Stimulated activated CD4-positive, alpha-beta T cell treated with anti-CD3 and anti-CD28 coated beads, Interleukin-1b, Interleukin-23, amount 100 ng/mL, for 1 hour (primary cell): ENCODE data around the gene LENG9.
"Not testable (repeated sequence)": the region's sequence is repeated elsewhere in the genome, so short reads cannot be mapped to it uniquely, and the experiment has no call there.

ENCODE experiments used
- DNase-seq, 2 donors: peaks; one replicate each; pipeline ENCODE4 v3.0.0-alpha.2; 2020; ENCODE audit warnings: low read depth in 2 of 2

Gene LENG9

DNA sequence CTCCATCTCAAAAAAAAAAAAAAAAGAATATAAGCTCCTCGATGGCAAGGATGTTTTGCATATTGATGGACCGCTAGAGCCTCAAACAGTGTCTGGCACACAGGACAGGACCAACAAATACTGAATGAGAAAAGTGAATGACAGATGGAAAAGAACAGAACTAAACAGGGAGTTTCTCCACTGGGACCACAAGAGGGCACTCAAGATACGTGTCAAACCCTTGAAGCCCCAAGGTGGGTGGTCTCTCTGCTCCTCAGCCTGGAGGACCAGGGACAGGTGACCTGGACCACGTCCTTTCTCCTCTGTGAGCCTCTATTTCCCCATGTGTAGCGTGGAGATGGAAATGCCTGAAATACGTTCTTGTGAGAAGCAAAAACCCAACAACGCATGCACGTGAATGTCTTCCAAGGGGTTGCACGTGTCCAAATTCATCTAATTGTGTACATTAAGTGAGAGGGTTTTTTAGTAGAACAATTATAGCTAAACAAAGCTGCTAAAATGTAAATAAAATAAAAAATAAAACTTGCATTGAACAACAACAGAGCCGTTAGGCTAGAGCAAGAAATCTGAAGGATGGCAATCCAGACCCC lies 15.2 kb upstream of the LENG9 start:
- no peak for DNase-seq

DNA sequence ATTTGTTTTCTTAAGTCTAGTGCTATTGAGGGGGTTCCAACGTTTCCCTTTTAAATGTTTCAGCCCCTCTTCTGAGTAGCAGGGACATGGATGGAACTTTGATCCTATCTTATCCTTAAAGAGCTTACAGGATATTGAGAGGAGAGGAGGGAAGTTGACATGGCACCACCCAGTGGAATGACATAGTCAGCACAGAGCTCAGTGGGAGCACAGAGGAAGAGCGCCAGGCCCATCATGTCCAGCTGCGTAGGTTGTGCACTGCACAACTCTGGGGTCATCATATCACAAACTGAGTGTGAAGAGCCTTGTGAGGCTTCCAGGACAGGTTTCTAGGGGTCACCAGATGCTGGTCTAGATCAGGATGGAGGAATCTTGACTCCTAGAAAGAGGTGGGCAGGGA lies 14.1 kb upstream of the LENG9 start:
- DNase-seq = no peak

DNA sequence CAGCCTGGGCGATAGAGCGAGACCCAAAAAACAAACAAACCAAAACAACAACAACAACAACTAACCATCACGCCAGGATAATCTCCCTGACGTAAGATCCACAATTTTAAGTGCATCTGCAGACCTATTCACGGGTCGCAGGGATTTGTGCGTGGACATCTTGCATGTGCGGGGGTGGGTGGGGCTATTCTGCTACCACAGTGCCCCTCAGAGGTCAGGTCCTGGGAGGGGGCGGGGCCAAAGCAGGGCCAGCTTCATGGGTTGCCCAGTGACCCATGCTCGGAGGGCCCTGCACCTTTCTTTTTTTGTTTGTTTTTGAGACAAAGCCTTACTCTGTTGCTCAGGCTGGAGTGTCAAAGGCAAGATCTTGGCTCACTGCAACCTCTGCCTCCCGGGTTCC lies 12.1 kb upstream of the LENG9 start:
- no peak for DNase-seq

DNA sequence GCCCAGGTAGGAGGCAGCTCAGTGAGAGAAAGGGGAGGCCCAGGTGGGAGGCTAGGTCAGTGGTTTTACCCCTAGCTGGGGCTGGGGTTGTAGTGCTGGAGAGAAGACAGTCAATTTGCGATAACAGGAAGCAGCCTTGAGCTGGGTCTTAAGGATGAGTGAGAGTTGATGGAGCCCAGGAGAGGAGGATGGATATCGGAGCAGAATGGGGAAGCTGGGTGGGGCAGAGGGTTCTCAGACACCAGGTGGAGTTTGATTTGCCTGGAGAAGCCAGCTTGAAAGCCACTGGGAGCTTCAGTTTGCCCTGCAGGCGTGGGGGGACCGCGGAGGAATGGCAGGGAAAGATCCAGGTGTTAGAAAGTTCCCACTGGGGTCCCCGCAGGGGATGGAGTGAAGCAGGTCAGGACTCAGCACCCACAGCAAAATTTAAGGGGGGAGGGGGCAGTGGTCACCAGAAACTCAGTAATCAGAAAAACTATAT lies 10.4 kb upstream of the LENG9 start:
- no peak for DNase-seq

DNA sequence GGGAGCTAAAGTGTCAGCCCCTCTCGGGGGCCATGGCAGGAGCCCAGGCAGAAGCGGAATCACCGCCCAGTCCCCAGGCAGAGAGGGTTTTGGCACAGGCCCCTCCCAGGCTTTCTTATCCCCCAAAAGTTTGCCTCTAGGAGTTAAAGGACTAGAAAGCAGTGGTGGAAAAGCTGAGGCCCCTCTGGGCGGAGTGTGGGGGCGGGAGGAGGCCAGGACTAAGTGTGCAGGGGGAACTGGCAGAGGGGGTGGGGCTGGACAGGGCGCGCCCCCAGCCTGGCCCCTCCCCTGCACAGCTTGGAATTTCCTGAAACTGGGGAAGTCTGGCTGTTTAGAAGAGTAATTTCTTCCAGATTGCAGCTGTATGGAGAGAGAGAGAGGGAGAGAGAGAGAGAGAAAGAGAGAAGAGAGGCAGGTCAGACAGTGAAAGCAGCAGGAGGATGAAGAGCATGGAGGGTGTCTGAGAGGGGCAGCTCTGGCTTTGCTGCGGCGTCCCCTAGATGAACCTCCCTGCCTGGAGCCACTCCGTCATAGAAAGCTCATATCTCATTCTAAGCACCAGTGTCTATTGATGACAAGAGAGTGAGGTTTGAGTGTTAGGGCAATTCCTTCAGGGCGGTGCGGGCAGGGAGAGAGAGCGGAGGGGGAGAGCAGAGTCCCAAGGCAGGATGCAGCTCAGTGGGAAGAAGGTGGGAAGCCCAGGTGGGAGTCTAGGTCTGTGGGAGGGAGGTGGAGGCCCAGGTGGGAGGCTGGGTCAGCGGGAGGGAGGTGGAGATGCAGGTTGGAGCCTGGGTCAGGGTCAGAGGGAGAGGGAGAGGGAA lies 9.7 kb upstream of the LENG9 start, which contains the start of gene CDC42EP5:
CDC42EP5 (minus strand) TSS at position 226 of the 821 bp plus-strand sequence. CDS start 7,749 bp downstream, outside the sequence.
- no peak for DNase-seq

DNA sequence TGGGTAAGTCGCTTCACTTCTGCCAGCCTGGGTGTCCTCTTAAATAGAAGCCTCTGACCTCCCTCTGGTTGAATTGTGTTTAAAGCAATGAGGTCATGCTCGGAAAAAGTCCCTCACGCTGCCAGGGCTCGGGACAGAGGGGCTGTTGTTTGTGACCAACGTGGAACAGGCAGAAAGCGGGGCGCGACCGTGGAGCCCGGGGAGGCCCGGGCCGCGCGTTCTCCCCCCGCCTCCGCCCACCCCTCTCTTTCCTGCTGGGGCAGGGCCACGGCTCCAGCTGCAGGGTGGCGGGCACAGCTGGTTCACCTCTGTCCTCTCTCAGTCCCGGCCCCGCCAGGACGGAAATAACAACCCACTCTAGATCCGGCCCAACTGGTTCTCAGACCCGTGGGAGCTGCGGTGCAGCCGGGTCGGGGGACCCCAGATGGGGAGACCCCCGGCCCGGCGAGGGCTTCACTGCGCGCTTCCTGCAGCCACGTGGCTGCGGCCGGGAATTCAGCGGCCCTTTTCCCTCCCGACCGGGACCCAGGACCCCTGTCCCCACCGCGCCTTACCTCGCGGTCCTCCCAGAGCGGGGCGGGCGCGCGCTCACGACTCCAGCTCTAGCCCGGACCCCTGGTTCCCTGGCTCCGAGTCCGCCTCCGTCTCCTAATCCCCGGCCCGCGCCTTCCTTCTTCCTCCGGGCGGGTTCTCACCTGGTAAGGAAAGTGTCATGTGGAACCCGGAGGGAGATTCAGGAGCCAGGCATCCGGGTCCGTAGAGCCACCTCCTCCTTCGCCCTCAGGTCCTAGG lies 7.6 kb upstream of the LENG9 start:
- DNase-seq = no peak

DNA sequence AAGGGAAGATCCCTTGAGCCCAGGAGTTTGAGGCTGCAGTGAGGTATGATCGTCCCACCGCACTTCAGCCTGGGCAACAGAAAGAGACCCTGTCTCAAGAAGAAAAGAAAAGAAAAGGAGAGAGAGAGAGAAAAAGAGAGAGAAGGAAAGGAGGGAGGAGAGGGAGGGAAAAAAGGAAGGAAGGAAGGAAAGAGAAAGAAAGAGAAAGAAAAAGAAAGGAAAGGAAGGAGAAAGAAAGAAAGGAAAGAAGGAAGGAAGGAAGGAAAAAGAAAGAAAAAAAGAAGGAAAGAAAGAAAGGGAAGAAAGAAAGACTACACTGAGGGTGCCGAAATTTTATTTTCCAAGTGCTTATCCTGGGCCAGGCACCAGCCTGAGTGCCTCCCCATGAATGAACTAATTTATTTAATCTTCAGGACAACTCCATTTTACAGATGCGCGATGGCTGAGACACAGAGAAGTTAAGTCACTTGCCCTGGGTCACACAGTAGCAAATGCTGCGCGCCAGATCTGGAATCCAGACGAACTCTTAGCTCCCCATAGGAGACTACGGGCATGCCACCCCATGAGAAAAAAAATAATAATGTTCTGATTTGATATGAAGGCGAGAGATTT lies 6.8 kb upstream of the LENG9 start:
- DNase-seq = no peak

DNA sequence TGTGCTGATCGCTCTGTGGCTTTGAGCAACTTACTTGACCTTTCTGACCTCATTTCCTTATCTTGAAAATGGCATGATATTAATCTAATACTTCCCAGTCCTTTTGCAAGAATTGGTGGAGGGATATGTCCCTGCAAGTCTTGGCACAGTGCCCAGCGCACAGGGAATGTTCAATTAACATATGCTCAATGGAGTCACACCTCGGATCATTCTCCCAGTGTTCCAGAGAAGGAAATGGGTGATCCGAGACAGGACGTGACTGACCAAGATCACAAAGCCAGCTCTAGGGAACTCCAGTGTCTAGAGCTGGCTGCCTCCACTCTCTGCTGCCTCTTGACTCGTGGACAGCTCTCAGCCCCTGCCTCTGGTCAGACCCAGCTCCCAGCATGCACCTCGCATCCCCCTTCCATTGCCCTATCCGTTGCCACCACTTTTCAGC lies 5.9 kb upstream of the LENG9 start:
- no peak for DNase-seq

DNA sequence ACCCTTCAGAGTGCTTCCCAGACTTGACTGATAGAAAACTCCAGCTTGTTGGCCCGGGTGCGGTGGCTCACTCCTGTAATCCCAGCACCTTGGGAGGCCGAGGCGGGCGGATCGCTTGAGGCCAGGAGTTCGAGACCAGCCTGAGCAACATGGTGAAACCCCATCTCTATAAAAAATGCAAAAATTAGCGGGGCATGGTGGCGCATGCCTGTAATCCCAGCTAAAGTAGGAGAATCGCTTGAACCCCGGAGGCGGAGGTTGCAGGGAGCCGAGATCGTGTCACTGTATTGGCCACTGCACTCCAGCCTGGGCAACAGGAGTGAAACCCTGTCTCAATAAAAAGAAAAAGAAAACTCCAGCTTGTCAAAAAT lies 2.5 kb upstream of the LENG9 start:
- not testable (repeated sequence) for DNase-seq

DNA sequence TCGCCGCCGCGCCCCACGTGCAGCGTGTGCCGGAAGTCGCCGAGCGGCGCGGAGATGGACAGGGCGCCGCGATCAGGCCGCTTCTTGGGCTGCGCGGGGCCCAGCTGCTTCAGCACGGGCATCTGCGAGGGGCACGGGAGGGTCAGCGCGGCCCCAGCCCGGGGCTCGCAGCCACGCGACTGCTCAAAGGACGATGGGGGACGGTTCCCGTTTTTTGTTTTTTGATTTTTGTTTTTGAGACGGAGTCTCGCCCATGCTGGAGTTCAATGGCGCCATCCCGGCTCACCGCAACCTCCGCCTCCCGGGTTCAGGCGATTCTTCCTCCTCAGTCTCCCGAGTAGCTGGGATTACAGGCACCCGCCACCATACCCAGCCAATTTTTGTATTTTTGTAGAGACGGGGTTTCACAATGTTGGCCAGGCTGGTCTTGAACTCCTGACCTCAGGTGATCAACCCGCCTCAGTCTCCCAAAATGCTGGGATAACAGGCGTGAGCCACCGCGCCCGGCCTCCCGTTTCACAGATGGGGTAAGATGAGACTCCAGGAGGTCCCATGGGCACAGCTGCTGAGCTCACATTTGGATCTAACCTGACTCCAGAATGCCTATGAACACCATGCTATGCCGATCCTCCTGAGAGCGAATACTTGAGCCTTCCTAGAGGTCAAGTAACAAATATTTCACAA lies 2.0 kb upstream of the LENG9 start:
- DNase-seq = no peak

DNA sequence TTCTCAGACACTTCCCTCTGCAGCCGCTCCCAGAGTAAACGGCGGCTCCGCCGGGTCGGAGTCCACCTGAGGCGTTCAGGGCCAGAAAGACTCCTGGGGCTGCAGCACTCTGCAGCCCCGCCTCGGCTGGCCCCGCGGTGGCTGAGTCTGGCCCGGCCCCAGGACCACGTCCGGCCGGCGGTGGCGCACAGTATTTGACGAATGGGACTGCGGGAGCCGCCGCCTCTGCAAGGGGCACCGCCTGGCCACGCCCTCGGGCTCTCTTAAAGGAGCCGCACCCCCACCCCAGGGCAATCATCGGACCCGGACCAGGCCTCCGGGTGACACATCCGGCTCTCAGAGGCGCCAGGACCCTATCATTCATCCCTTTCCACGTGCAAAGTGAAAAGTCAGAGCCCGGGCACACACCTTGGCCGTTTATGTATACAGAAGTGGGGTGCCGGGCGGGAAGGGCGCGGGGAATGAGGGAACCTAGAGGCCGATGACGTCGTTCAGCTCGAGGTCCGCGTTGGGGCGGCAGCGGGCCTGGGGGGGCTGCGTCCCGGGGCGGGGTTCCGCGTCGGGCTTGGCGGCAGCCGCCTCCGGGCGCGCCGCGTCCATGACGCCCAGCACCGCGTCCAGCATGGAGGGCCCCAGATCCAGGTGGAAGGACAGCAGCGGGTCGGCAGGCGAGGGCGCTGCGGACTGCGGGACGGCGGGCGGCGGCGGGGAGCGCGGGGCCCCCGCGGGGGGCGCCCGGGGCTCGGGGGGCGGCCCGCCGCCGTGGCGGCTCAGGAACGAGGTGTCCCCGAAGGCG lies 1.2 kb upstream of the LENG9 start:
- peak in 1 of 2 donors; percentile 47 for DNase-seq

DNA sequence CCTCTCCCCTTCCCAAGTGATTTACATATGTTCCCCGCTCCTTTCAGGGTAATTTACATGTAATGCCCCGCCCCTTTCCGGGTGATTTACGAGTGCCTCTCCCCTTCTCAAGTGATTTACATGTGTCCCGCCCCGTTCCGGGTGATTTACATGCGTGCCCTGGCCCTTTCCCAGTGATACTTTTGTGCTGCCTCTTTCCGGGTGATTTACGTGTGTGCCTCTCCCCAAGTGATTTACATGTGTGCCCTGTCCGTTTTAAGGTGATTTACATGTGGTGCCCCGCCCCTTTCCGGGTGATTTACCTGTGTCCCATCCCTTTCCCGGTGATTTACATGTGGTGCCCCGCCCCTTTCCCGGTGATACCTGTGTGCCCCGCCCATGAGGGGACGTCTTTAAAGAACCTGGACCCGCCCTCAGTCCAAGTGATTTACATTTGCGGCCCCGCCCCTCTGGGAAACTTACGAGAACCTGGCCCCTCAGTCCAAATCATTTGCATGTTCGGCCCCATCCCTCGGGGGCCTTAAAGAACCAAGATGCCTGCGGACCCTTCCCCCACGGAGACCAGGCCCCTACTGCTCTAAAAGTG lies 559 bp upstream of the LENG9 start:
- DNase-seq = peak; percentile 45 to 58

DNA sequence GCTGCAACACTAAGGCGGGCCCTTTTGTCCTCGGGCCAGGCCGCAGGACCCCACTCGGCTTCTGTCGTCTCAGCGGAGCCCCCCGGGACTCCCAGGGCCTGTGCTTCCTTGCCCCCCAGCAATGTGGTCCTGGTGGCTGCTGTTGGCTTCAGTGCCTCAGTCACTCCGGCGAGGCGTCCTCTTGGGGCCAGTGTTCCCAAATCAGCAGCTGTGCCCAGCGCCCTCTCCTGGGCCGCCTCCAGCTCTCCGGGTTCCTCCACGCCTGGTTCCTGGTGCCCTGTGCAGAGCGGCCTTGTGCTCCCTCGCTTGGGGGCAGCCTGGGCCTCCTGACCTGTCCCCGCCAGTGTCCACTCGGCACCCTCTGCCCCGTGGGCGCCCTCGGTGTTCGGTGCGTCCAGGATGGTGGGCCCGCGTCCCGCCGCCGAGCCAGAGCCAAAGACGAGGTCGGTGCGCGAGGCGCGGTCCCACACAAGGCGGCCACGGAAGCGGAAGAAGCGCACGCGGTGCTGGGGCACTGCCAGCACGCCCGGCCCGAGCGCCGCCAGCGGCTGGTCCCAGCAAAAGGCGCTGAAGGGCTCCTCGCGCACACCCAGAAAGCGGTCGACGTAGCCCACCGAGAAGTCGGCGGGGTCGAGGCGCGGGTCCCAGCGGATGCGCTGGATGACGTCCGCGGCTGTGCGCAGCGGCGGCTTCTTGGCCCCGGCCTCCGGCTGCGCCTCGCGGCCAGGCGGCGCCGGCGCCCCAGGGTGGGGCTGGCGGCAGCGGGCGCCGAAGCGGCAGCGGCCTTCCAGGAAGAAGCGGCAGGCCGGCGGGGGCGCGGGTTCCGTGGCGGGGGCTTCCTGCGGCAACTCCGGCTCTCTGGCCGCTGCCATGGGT lies 685 bp downstream of the LENG9 start:
- peak in 1 of 2 donors; percentile 31 for DNase-seq

DNA sequence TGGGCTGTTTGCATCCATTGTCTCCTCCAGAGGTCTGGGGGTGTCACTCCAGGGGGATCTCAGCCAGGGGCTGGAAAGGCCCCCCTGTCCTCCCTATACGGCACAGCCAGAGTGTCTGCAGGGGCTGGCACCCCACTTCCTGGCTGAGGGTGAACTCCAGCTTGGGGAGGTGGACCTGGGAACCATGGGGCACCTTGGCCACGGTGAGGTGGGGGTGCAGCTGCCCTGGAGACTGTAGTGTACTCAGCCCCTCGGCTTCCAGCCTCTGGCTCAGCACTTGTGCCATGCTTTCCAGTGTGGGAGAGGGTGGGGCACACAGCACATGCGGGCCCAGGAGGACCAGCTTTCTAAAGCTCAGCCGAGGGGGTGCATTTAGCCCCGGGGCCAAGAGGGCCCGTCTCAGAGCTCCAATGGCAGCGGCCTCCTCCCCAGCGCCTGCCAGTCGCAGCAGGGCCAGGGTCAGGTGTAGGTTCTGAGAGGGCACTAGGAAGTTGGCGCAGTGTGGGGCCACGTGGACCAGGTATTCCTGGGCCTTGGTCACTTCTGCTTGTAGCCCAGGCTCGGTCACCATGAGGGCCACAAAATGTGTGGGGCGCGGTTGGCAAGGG lies 1.4 kb downstream of the LENG9 start:
- DNase-seq = no peak

DNA sequence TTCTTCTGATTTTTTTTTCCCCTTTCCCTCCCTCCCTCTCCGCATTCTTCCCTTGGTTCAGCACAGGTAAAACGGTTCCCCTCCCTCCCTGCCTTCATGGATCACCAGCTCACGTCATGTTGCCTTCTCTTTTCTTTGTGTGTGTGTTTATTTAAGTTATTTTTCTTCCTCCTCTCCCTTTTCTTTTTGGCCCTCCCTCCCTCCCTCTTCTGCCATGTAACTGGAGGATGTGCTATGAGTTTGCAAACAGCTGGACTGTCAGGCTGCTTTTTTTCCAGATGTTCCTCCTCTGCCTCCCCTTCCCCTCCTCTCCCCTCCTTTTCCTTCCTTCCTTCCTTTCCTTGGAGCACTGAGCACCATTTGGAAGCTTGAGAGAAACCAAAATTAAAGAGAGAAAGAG lies 2.0 kb downstream of the LENG9 start:
- no peak for DNase-seq

DNA sequence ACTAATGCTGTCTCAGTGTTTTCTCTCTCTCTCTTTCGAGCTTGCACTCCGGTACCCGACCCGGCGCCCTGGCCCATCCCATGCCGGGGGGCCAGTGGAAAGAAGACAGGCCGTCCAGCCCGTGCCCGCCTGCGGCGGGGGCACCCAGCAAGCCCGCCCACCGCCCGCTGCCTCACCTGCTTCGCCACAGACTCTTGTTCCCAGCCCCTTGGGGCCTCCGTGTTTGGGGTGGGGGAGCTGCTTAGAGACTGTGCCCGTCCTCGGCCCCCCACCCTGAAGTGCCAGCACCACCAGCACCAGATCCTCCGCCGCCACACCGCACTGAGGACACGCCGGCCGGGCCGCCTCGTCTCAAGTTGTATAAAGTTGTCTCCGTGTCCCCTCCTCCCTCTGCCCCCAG lies 2.4 kb downstream of the LENG9 start:
- DNase-seq = no peak

DNA sequence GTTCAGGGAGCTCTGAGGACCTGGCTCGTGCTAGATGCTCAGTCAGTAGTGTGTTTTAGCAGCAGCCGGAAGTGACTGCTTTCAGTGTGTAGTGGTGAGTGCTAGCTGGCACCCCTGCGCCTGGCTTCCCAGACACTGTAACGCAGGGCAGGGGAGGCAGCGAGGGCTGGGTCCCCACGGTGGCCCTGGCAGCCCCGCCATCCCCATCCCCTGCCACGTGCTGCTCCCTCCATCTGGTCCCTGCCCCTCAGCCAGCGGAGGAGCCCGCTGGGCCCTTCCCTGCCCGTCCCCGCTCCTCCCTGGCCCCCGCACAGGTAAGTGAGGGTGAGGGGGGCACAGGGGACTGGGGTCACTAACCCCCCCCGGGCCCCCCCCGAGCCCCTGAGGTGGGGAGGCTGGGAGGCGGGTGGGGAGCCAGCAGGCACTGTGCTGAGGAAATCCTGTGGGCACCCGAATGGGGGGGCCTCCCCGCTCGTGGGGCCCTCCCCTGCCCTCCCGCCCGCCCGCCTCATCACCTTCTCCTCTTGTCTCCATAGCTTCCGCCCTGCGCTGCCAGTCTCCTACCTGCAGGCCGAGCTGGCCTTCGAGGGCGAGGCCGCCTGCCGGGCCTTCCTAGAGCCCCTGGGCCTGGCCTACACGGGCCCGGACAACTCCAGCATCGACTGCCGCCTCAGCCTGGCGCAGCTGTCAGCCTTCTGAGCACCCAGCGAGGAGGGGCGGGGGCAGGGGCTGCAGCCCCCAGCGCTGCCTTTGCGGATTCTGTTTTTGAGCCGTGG lies 3.2 kb downstream of the LENG9 start:
- no peak for DNase-seq
